Hepatocyte (in vitro differentiated cells): ENCODE measurements around the gene UGT1A6.

Experiments
- EZH2 ChIP-seq: fragments of 200-600 bp; sonication (generic); IDR thresholded peaks from 2 replicates; pipeline ENCODE4 v1.6.1; 2016; ENCODE audit warnings: antibody characterized with exemption, mild to moderate bottlenecking, borderline replicate concordance
- TF ChIP-seq, protein P1 (sequence below): fragments of 200-600 bp; sonication (generic); IDR thresholded peaks from 2 replicates; pipeline ENCODE4 v1.5.1; 2016; ENCODE audit warnings: antibody characterized with exemption, mild to moderate bottlenecking; ENCODE audit not compliant: poor library complexity

DNA sequence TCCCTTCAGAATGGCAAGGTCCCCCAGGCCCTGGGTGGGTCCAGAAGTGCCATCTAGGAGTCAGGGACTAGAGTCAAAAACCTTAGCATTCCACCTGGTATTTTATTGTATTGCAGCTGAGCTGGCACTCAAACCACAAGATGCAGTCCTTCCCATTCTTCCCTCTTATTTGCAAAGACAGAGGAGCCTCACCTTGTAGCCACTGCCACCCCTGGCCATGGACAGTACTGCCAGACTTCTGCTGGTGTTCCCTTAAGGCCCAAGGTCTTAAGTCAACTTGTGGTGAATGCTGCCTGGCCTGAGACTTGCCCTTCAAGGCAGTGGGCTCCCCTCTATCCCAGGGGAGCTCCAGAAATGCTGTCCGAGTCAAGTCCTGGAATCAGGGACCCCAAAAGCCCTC is 49.6 kb upstream of the UGT1A6 start:
- TF ChIP-seq, protein P1, sequence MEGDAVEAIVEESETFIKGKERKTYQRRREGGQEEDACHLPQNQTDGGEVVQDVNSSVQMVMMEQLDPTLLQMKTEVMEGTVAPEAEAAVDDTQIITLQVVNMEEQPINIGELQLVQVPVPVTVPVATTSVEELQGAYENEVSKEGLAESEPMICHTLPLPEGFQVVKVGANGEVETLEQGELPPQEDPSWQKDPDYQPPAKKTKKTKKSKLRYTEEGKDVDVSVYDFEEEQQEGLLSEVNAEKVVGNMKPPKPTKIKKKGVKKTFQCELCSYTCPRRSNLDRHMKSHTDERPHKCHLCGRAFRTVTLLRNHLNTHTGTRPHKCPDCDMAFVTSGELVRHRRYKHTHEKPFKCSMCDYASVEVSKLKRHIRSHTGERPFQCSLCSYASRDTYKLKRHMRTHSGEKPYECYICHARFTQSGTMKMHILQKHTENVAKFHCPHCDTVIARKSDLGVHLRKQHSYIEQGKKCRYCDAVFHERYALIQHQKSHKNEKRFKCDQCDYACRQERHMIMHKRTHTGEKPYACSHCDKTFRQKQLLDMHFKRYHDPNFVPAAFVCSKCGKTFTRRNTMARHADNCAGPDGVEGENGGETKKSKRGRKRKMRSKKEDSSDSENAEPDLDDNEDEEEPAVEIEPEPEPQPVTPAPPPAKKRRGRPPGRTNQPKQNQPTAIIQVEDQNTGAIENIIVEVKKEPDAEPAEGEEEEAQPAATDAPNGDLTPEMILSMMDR, result peak; percentile 8
- no peak for TF ChIP-seq EZH2
